Ascending aorta (tissue), 2 donors: ENCODE results near the gene CLN6. TPM values are rescaled to one million over a fixed set of nuclear protein-coding genes. Genes with fewer than 3 reads are reported as not detected.

Experiments
- DNase-seq, 2 donors: peaks; one replicate each; pipeline ENCODE4 v3.0.0-alpha.2; 2019; ENCODE audit warnings: low spot score in 2 of 2
- H3K27ac ChIP-seq, 2 donors: fragments of 200-600 bp; sonication (generic); one replicate each; pipeline ENCODE4 v1.5.1; 2016 to 2017; ENCODE audit warnings: mild to moderate bottlenecking in 1 of 2
- H3K27me3 ChIP-seq: fragments of 200-600 bp; sonication (generic); one replicate; pipeline ENCODE4 v1.5.1; 2017
- H3K36me3 ChIP-seq, 2 donors: fragments of 200-600 bp; sonication (generic); one replicate each; pipeline ENCODE4 v1.5.1; 2016
- H3K4me1 ChIP-seq, 2 donors: fragments of 200-600 bp; sonication (generic); one replicate each; pipeline ENCODE4 v1.5.1; 2016 to 2017; ENCODE audit warnings: mild to moderate bottlenecking in 1 of 2
- H3K4me3 ChIP-seq, 2 donors: fragments of 200-600 bp; sonication (generic); one replicate each; pipeline ENCODE4 v1.5.1; 2016 to 2017; ENCODE audit warnings: mild to moderate bottlenecking in 1 of 2
- H3K9me3 ChIP-seq, 2 donors: fragments of 200-600 bp; sonication (generic); one replicate each; pipeline ENCODE4 v1.5.1; 2016
- intact Hi-C: fragments of 100-400 bp; cut with DNase I; formaldehyde crosslinking; loops from one replicate; pipeline ENCODE4 v1.15.1; 2023
- total RNA-seq: library from RNA; depleted of rRNA; stranded (reverse); fragments of >200 nt; gene quantifications from one replicate; pipeline ENCODE4 v1.1.0, GENCODE V29; 2016
- TF ChIP-seq, protein P1 (sequence below), 3 experiments: fragments of 200-600 bp in 2 of 3; fragments of 450-650 bp in 1 of 3; sonication (generic) in 2 of 3; IDR thresholded peaks; one replicate each; pipeline ENCODE4 v1.5.1; 2016 to 2019; ENCODE audit warnings: antibody characterized with exemption in 3 of 3, mild to moderate bottlenecking in 1 of 3, moderate library complexity in 1 of 3

The CLN6 gene
- total RNA-seq, 1 donor from 2014 or later: 6.4 TPM

DNA sequence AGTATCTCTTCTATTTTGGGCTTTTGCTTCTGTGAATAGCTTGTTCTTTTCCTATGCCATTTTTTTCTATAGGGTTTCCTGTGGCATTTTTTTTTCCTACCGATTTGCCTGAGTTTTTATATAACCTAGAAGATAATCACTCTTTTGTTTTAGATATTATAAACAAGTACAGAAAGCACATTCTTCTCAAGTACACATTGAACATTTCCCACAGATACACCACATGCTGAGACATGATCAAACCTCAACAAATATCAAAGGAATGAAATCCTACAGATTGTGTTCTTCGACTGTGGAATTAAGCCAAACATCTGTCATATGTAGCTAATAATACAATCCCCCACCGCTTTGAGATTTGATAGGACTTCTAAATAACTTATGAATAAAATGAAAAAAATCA, 38.9 kb upstream of the CLN6 start:
- H3K27ac ChIP-seq: no peak overlapping the region

DNA sequence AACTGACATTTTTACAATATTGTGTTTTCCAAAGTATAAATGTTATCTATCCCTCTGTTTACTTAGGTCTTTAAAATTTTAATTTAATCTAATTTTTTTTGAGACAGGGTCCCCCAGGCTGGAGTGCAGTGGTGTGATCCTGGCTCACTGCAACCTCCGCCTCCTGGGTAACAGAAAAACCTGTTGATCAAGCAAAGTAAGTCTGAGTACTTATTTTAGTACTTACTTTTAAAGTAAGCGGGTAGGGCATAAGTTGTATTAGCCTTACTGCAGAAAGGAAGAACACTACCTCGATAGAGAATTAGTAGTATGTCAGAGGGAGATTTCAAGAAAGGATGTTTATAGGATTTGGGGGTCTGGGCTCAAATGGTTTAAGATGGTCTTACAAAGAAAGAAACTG, 36.1 kb upstream of the CLN6 start:
- TF ChIP-seq, protein P1, sequence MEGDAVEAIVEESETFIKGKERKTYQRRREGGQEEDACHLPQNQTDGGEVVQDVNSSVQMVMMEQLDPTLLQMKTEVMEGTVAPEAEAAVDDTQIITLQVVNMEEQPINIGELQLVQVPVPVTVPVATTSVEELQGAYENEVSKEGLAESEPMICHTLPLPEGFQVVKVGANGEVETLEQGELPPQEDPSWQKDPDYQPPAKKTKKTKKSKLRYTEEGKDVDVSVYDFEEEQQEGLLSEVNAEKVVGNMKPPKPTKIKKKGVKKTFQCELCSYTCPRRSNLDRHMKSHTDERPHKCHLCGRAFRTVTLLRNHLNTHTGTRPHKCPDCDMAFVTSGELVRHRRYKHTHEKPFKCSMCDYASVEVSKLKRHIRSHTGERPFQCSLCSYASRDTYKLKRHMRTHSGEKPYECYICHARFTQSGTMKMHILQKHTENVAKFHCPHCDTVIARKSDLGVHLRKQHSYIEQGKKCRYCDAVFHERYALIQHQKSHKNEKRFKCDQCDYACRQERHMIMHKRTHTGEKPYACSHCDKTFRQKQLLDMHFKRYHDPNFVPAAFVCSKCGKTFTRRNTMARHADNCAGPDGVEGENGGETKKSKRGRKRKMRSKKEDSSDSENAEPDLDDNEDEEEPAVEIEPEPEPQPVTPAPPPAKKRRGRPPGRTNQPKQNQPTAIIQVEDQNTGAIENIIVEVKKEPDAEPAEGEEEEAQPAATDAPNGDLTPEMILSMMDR (IDR thresholded peaks at IDR 0.05): no peak
- intact Hi-C loops: no loop called here
- H3K9me3 ChIP-seq: no peaks in the 10 kb centered on the region
- H3K27ac ChIP-seq: no peak overlapping the region
- H3K36me3 ChIP-seq: no peaks in the 10 kb centered on the region
- DNase-seq: no peak
- H3K4me1 ChIP-seq: no peaks in the 10 kb centered on the region
- H3K27me3 ChIP-seq: no peaks in the 10 kb centered on the region
- H3K4me3 ChIP-seq: no peak overlapping the region

More for the DNA sequence above, 38.9 kb upstream of the CLN6 start:
- no peak overlapping the region for H3K4me3 ChIP-seq
- TF ChIP-seq, protein P1 (IDR thresholded peaks at IDR 0.05): no peak
- no peaks in the 10 kb centered on the region for H3K36me3 ChIP-seq
- no peaks in the 10 kb centered on the region for H3K9me3 ChIP-seq
- intact Hi-C loops: no loop called here
- no peaks in the 10 kb centered on the region for H3K27me3 ChIP-seq
- H3K4me1 ChIP-seq: peaks cover 12 to 24% of the 10 kb centered on the region in 2 donors
- DNase-seq: no peak

DNA sequence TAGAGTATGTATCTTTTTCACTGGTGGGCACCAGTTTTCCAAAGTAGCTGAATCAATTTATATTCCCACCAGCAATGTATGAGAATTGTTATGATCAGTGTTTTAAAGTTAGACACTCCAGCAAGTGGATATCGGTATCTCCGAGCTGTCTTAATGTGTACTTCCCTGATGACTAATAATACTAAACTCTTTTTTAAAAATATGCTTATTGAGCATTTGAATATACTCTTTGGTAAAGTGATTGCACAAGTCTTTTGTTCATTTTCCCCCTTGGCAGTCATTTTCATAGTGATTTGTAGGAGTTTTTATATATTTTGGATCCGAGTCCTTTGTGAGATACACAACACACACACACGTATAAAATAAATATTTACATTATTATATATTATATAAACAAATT, 35.6 kb upstream of the CLN6 start:
- H3K4me1 ChIP-seq: no peaks in the 10 kb centered on the region
- no peak for DNase-seq
- H3K27ac ChIP-seq: no peak overlapping the region
- TF ChIP-seq, protein P1 (IDR thresholded peaks at IDR 0.05): no peak
- intact Hi-C loops: no loop called here
- no peaks in the 10 kb centered on the region for H3K36me3 ChIP-seq
- H3K27me3 ChIP-seq: no peaks in the 10 kb centered on the region
- H3K4me3 ChIP-seq: no peak overlapping the region
- no peaks in the 10 kb centered on the region for H3K9me3 ChIP-seq

DNA sequence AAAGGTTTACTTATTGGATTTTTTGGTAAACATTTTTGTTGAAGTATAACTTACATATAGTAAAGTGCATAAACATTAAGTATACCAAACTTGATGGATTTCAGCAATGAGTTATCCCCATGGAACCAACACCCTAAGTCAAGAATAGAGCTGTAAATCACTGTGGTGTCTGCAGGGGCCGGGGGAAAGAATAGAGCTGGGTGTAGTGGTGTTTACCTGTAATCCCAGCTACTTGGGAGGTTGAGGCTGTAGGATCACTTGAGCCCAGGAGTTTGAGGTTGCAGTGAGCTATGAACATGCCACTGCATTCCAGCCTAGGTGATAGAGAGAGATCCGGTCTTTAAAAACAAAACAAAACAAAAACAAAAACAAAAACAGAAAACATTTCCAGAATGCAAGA, 34.8 kb upstream of the CLN6 start:
- DNase-seq: no peak
- H3K27ac ChIP-seq: no peak overlapping the region
- no peaks in the 10 kb centered on the region for H3K36me3 ChIP-seq
- intact Hi-C loops: no loop called here
- H3K4me1 ChIP-seq: no peaks in the 10 kb centered on the region
- H3K4me3 ChIP-seq: no peak overlapping the region
- TF ChIP-seq, protein P1 (IDR thresholded peaks at IDR 0.05): no peak
- no peaks in the 10 kb centered on the region for H3K9me3 ChIP-seq
- no peaks in the 10 kb centered on the region for H3K27me3 ChIP-seq

DNA sequence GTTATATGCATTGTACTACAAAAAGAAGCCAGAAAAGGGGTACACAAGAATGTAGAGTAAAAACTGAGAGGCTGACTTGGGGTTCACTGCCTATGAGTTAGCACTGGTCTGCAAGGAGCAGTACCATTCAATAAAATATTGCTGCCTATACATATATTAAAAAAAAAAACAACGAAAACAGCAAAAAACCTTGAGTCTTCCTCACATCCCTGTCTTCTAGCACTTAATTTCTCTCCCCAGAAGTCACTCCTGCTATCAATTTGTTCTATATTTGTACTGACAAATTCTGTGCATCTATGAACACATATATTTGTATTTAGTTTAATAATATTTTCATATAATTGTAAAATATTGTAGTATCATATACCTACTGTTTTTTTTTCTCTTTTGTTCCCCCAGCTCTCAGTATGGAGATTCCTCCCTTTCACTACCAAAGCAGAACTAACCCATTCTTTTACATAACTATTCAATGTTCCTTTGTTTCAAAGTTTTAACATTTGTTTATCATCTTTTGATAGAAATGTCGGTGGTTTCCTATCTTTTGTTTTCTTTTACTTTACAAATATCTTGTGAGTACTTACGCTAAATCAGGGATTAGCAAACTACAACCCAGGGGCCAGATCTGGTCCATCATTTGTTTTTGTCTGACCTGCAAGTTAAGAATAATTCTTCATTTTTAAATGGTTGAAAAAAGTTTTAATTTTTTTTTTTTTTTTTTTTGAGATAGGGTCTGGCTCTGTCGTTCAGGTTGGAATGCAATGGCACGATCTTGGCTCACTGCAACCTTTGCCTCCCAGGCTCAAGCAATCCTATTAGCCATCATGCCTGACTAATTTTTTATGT, 33.2 kb upstream of the CLN6 start:
- H3K36me3 ChIP-seq: no peaks in the 10 kb centered on the region
- TF ChIP-seq, protein P1 (IDR thresholded peaks at IDR 0.05): no peak
- H3K4me3 ChIP-seq: no peak overlapping the region
- intact Hi-C loops: no loop called here
- H3K27me3 ChIP-seq: no peaks in the 10 kb centered on the region
- DNase-seq: no peak
- no peaks in the 10 kb centered on the region for H3K4me1 ChIP-seq
- no peaks in the 10 kb centered on the region for H3K9me3 ChIP-seq
- H3K27ac ChIP-seq: no peak overlapping the region
